IMR-90 (cell line): ENCODE measurements around the gene UFC1.

Experiments used
- POLR2A ChIP-seq: IDR thresholded peaks from 2 replicates; pipeline ENCODE4 v1.6.1; 2012; ENCODE audit warnings: mild to moderate bottlenecking, low read depth, low read length
- RAD21 ChIP-seq: IDR thresholded peaks from 2 replicates; pipeline ENCODE4 v1.6.1; 2012; ENCODE audit warnings: low read length, improper control_type of control experiment
- RFX5 ChIP-seq: IDR thresholded peaks from 2 replicates; pipeline ENCODE4 v1.8.0; 2012; ENCODE audit warnings: low read depth, mild to moderate bottlenecking, low read length, moderate library complexity

DNA sequence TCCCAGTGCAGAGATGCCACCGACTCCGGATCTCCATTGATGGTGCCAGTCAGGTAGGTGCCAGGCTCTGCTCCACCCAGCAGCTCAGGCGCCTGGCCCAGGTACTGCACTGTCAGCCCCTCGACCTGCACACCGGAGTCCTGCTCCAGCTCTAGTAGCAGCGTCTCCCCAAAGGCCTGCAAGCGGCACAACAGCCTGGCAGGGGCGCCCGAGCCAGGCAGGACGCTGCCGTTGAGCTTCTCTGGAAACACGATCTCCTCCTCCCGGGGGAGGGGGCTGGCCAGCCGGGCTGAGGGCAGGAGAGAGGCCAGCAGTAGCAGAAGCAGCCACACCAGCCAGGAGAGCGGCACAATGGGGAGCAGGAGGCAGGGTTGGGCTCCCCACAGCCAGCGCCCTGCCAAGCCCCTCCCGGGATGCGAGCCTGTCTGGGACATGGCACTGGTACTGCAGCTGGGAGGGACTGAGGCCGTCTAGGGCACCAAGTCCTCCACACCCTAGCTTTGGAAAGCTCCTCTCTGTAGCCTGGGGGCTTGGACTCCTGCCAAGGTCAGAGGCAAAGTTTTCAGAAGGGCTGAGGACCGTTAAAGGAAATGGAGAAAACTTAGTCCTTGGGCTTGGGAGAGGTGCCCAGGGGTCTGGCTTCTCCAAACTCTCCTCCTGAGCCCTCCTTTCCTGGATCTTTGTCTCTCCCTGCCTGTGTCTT, 44.6 kb downstream of the UFC1 start:
- TF ChIP-seq RFX5 (no peak), POLR2A (no peak), RAD21 (no peak)
